Upper lobe of left lung (tissue), 6 donors: ENCODE data around the gene ABCF3. TPM values are rescaled to one million over a fixed set of nuclear protein-coding genes. Genes with fewer than 3 reads are reported as not detected.

Experiments
- ATAC-seq, 2 donors: fragments of 200-7000 bp; cut with Tn5 transposase; one replicate each; pipeline ENCODE4 v1.9.1; 2022; ENCODE audit warnings: mild to moderate bottlenecking in 2 of 2, moderate library complexity in 2 of 2; ENCODE audit not compliant: low FRiP score in 2 of 2
- DNase-seq, 2 donors: peaks; one replicate each; pipeline ENCODE4 v3.0.0-alpha.2; 2019 to 2020
- H3K27ac ChIP-seq, 4 donors: fragments of 200-600 bp; sonication (generic); one replicate each; pipeline ENCODE4 v1.5.1; 2016 to 2019
- H3K27me3 ChIP-seq, 4 donors: fragments of 200-600 bp; sonication (generic); one replicate each; pipeline ENCODE4 v1.5.1; 2017 to 2019
- H3K36me3 ChIP-seq, 4 donors: fragments of 200-600 bp; sonication (generic); one replicate each; pipeline ENCODE4 v1.5.1; 2016 to 2019
- H3K4me1 ChIP-seq, 4 donors: fragments of 200-600 bp; sonication (generic); one replicate each; pipeline ENCODE4 v1.5.1; 2018 to 2019
- H3K4me3 ChIP-seq, 4 donors: fragments of 200-600 bp; sonication (generic); one replicate each; pipeline ENCODE4 v1.5.1; 2017 to 2019; ENCODE audit warnings: mild to moderate bottlenecking in 2 of 4, moderate library complexity in 1 of 4
- H3K9me3 ChIP-seq, 4 donors: fragments of 200-600 bp; sonication (generic); one replicate each; pipeline ENCODE4 v1.5.1; 2018 to 2019
- EP300 ChIP-seq, 4 donors: sonication (generic); formaldehyde crosslinking; IDR thresholded peaks; one replicate each; pipeline ENCODE4 v1.5.1; 2017; ENCODE audit warnings: antibody characterized with exemption in 4 of 4, control low read depth in 2 of 4
- POLR2A ChIP-seq, 4 donors: fragments of 450-650 bp; IDR thresholded peaks; one replicate each; pipeline ENCODE4 v1.5.1; 2016 to 2017; ENCODE audit warnings: antibody characterized with exemption in 4 of 4, mild to moderate bottlenecking in 2 of 4
- POLR2AphosphoS5 ChIP-seq, 2 donors: sonication (generic); formaldehyde crosslinking; IDR thresholded peaks; one replicate each; pipeline ENCODE4 v1.5.1; 2017; ENCODE audit warnings: antibody characterized with exemption in 2 of 2
- WGBS, 2 donors: methylation state at CpG; one replicate each; pipeline ENCODE4 v1.1.5; 2017 to 2018; 5-methylcytosine and 5-hydroxymethylcytosine counted together
- total RNA-seq, 6 donors: library from RNA; depleted of rRNA in 4 of 6; stranded (reverse); fragments of >200 nt in 4 of 6; gene quantifications; one replicate each; pipeline versions ENCODE4 v1.1.0 to v1.2.1, GENCODE V29; 2016 to 2021
- TF ChIP-seq, protein P1 (sequence below), 6 experiments: fragments of 450-650 bp in 4 of 6; fragments of 200-600 bp in 2 of 6; sonication (generic) in 2 of 6; IDR thresholded peaks; one replicate each; pipeline ENCODE4 v1.5.1; 2016 to 2019; ENCODE audit warnings: antibody characterized with exemption in 6 of 6
- donor health status: DM: no; HTN: no; CAD: no; lungs with moderate emphysema.
- donor health status: DM: no; HTN: yes; CAD: no; lungs with severe emphysema.

Gene ABCF3
- total RNA-seq, 6 donors from 2014 or later = 52.6 to 184 (median 73.1) TPM

DNA sequence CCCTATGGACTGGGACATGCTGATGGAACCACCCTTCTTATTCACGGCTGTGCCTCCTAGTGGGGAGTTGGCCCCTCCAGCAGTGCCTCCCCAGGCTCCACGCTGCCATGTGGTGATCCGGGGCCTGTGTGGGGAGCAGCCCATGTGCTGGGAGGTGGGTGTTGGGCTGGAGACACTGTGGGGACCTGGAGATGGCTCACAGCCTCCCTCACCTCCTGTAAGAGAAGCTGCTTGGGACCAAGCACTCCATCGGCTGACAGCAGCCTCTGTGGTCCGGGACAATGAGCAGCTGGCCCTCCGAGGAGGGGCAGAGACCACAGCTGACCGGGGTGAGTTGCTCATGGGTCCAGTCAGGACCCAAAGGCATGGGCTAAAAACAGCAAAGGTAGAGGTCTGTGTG lies 53.7 kb downstream of the ABCF3 start:
- no peak for TF ChIP-seq EP300 (IDR thresholded peaks at IDR 0.05)
- no peak for TF ChIP-seq POLR2A (IDR thresholded peaks at IDR 0.05)
- TF ChIP-seq, protein P1, sequence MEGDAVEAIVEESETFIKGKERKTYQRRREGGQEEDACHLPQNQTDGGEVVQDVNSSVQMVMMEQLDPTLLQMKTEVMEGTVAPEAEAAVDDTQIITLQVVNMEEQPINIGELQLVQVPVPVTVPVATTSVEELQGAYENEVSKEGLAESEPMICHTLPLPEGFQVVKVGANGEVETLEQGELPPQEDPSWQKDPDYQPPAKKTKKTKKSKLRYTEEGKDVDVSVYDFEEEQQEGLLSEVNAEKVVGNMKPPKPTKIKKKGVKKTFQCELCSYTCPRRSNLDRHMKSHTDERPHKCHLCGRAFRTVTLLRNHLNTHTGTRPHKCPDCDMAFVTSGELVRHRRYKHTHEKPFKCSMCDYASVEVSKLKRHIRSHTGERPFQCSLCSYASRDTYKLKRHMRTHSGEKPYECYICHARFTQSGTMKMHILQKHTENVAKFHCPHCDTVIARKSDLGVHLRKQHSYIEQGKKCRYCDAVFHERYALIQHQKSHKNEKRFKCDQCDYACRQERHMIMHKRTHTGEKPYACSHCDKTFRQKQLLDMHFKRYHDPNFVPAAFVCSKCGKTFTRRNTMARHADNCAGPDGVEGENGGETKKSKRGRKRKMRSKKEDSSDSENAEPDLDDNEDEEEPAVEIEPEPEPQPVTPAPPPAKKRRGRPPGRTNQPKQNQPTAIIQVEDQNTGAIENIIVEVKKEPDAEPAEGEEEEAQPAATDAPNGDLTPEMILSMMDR (IDR thresholded peaks at IDR 0.05) = no peak
- TF ChIP-seq POLR2AphosphoS5 (IDR thresholded peaks at IDR 0.05) = no peak
- no peak for ATAC-seq
- no peak for DNase-seq

GRCh38 chr3:184240384-184241140 lies 54.6 kb downstream of the ABCF3 start:
- no peak overlapping the region for H3K4me3 ChIP-seq
- no peak overlapping the region for H3K27ac ChIP-seq
- no peaks in the 10 kb centered on the region for H3K9me3 ChIP-seq
- H3K27me3 ChIP-seq = peaks cover 0 to 3% (median 0%) of the 10 kb centered on the region in 4 donors
- TF ChIP-seq POLR2A (IDR thresholded peaks at IDR 0.05) = no peak
- TF ChIP-seq EP300 (IDR thresholded peaks at IDR 0.05) = no peak
- TF ChIP-seq, protein P1 (IDR thresholded peaks at IDR 0.05) = no peak
- no peak for TF ChIP-seq POLR2AphosphoS5 (IDR thresholded peaks at IDR 0.05)
- no peak for DNase-seq
- peaks cover 0 to 8% (median 2%) of the 10 kb centered on the region in 4 donors for H3K4me1 ChIP-seq
- WGBS, 2 donors = 81 to 89% methylated on average over 3 to 4 of the region's 4 CpGs
- ATAC-seq = no peak
- peaks cover 16 to 38% (median 33%) of the 10 kb centered on the region in 4 donors for H3K36me3 ChIP-seq

More for the DNA sequence above, 53.7 kb downstream of the ABCF3 start:
- 79 to 89% methylated on average over 1 to 5 of the region's 7 CpGs for WGBS, 2 donors
- Histone ChIP-seq H3K27ac (no peak overlapping the region), H3K27me3 (peaks cover 0 to 3% (median 0%) of the 10 kb centered on the region in 4 donors), H3K36me3 (peaks cover 13 to 29% (median 26%) of the 10 kb centered on the region in 4 donors), H3K4me3 (no peak overlapping the region), H3K4me1 (peaks cover 0 to 8% (median 2%) of the 10 kb centered on the region in 4 donors), H3K9me3 (no peaks in the 10 kb centered on the region)

DNA sequence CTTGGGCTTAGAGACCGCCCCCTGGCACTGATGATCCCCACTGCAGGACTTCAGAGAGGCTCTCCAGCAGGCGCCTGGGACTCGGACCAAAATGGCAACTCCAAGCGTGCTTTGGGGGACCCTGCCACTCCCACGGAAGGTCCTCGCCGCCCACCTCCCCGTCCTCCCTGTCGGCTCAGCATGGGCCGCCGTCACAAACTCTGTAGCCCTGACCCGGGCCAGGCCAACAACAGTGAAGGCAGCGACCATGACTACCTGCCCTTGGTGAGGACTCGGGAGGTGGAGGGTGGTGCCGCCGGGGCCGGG lies 55.1 kb downstream of the ABCF3 start:
- DNase-seq (no peak), ATAC-seq (no peak)
- no peak for TF ChIP-seq POLR2A (IDR thresholded peaks at IDR 0.05)
- TF ChIP-seq POLR2AphosphoS5 (IDR thresholded peaks at IDR 0.05) = no peak
- TF ChIP-seq, protein P1 (IDR thresholded peaks at IDR 0.05) = no peak
- no peak for TF ChIP-seq EP300 (IDR thresholded peaks at IDR 0.05)
- peak overlapping the region in 1 of 4 donors; percentile 33 for H3K4me3 ChIP-seq
- peaks cover 0 to 8% (median 2%) of the 10 kb centered on the region in 4 donors for H3K4me1 ChIP-seq
- WGBS, 2 donors = 60 to 69% methylated on average over 3 to 17 of the region's 17 CpGs
- H3K36me3 ChIP-seq = peaks cover 16 to 39% (median 33%) of the 10 kb centered on the region in 4 donors
- H3K9me3 ChIP-seq = no peaks in the 10 kb centered on the region
- H3K27ac ChIP-seq = no peak overlapping the region
- H3K27me3 ChIP-seq = peaks cover 0 to 3% (median 0%) of the 10 kb centered on the region in 4 donors

DNA sequence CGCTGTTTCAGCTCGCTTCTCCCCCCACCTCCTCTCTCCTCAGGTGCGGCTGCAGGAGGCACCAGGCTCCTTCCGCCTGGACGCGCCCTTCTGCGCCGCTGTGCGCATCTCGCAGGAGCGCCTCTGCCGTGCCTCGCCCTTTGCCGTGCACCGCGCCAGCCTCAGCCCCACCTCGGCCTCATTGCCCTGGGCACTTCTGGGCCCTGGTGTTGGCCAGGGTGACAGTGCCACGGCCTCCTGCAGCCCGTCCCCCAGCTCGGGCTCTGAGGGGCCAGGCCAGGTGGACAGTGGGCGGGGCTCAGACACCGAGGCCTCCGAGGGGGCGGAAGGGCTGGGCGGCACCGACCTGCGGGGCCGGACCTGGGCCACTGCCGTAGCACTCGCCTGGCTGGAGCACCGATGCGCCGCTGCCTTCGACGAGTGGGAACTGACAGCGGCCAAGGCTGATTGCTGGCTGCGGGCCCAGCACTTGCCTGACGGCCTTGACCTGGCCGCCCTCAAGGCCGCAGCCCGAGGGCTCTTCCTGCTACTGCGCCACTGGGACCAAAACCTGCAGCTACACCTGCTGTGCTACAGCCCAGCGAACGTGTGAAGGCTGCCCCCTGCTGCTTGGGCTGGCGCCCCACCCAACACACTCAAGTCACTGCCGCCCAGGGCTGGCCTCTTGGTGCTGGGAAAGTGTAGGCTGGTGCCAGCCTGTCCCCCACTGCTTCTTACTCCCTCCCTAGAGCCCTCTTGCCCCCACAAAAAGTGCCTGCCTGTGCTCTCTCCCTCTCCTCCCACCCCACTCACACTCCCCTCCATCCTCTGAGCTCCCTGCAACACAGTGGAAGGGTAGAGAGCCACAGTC lies 55.7 kb downstream of the ABCF3 start:
- WGBS, 2 donors = 60% methylated on average over 42 of the region's 46 CpGs; no CpG with 5 or more reads in 1 of the 2 donors
- H3K27ac ChIP-seq = no peak overlapping the region
- no peaks in the 10 kb centered on the region for H3K9me3 ChIP-seq
- TF ChIP-seq POLR2AphosphoS5 (IDR thresholded peaks at IDR 0.05) (no peak), EP300 (IDR thresholded peaks at IDR 0.05) (no peak), POLR2A (IDR thresholded peaks at IDR 0.05) (peak in 1 of 4 donors; percentile 28)
- TF ChIP-seq, protein P1 (IDR thresholded peaks at IDR 0.05) = peak in 5 of 6 experiments; percentile 18 to 73 (median 60)
- peaks cover 16 to 39% (median 33%) of the 10 kb centered on the region in 4 donors for H3K36me3 ChIP-seq
- peak; percentile 82 to 87 for DNase-seq
- no peaks in the 10 kb centered on the region for H3K27me3 ChIP-seq
- peak overlapping the region in 3 of 4 donors; percentile 21 to 33 (median 24) for H3K4me3 ChIP-seq
- H3K4me1 ChIP-seq = peaks cover 0 to 8% (median 2%) of the 10 kb centered on the region in 4 donors
- ATAC-seq = peak; percentile 53 to 74
